H9 (cell line): ENCODE results near the gene TSTD2. TPM values are rescaled to one million over a fixed set of nuclear protein-coding genes. Genes with fewer than 3 reads are reported as not detected.

Source experiments
- DNase-seq: peaks from one replicate; pipeline ENCODE4 v3.0.0-alpha.2; 2017
- H2AFZ ChIP-seq: one replicate; pipeline ENCODE4 v1.6.1; 2013; ENCODE audit warnings: mild to moderate bottlenecking, low read length, control low read depth, moderate library complexity
- H2AK5ac ChIP-seq: 2 replicates; pipeline ENCODE4 v1.6.1; 2013; ENCODE audit warnings: low read length, control low read depth, mixed read lengths; ENCODE audit not compliant: insufficient read length
- H2BK120ac ChIP-seq: one replicate; pipeline ENCODE4 v1.6.1; 2013; ENCODE audit warnings: low read depth, mild to moderate bottlenecking, low read length, control low read depth, inconsistent platforms; ENCODE audit not compliant: poor library complexity, severe bottlenecking
- H2BK12ac ChIP-seq: 2 replicates; pipeline ENCODE4 v1.6.1; 2013; ENCODE audit warnings: low read length, control low read depth, mixed read lengths, low read depth; ENCODE audit not compliant: insufficient read length
- H2BK15ac ChIP-seq: 2 replicates; pipeline ENCODE4 v1.6.1; 2013; ENCODE audit warnings: low read depth, low read length, control low read depth
- H2BK20ac ChIP-seq: one replicate; pipeline ENCODE4 v1.6.1; 2013; ENCODE audit warnings: low read depth, mild to moderate bottlenecking, low read length, control low read depth, inconsistent platforms; ENCODE audit not compliant: poor library complexity, severe bottlenecking
- H2BK5ac ChIP-seq: 2 replicates; pipeline ENCODE4 v1.6.1; 2013; ENCODE audit warnings: low read length, control low read depth, mixed read lengths; ENCODE audit not compliant: insufficient read length
- H3K14ac ChIP-seq: 2 replicates; pipeline ENCODE4 v1.6.1; 2013; ENCODE audit warnings: low read length, control low read depth; ENCODE audit not compliant: insufficient read depth
- H3K18ac ChIP-seq: 2 replicates; pipeline ENCODE4 v1.6.1; 2013; ENCODE audit warnings: low read depth, mild to moderate bottlenecking, mixed read lengths, low read length, control low read depth; ENCODE audit not compliant: insufficient read length
- H3K23ac ChIP-seq: 2 replicates; pipeline ENCODE4 v1.6.1; 2013; ENCODE audit warnings: low read length, control low read depth, mixed read lengths, low read depth; ENCODE audit not compliant: insufficient read length
- H3K23me2 ChIP-seq: 2 replicates; pipeline ENCODE4 v1.6.1; 2013; ENCODE audit warnings: low read depth, mild to moderate bottlenecking, mixed read lengths, low read length, control low read depth; ENCODE audit not compliant: insufficient read length, poor library complexity, severe bottlenecking
- H3K27ac ChIP-seq: 2 replicates; pipeline ENCODE4 v1.5.1; 2013; ENCODE audit warnings: low read length, control low read depth, mixed read lengths, low read depth; ENCODE audit not compliant: insufficient read length
- H3K27me3 ChIP-seq: 2 replicates; pipeline ENCODE4 v1.6.1; 2013; ENCODE audit warnings: low read length, control low read depth, inconsistent platforms; ENCODE audit not compliant: insufficient read depth
- H3K4ac ChIP-seq: 2 replicates; pipeline ENCODE4 v1.6.1; 2013; ENCODE audit warnings: low read depth, mild to moderate bottlenecking, control low read depth, inconsistent platforms, low read length, moderate library complexity
- H3K4me1 ChIP-seq: 2 replicates; pipeline ENCODE4 v1.6.1; 2013; ENCODE audit warnings: low read length, control low read depth, inconsistent platforms; ENCODE audit not compliant: insufficient read depth
- H3K4me2 ChIP-seq: 2 replicates; pipeline ENCODE4 v1.6.1; 2013; ENCODE audit warnings: low read length, control low read depth, mixed read lengths; ENCODE audit not compliant: insufficient read length, insufficient read depth
- H3K56ac ChIP-seq: 2 replicates; pipeline ENCODE4 v1.6.1; 2013; ENCODE audit warnings: low read depth, mild to moderate bottlenecking, mixed read lengths, low read length, control low read depth; ENCODE audit not compliant: insufficient read length
- H3K79me1 ChIP-seq: 2 replicates; pipeline ENCODE4 v1.6.1; 2013; ENCODE audit warnings: low read depth, mild to moderate bottlenecking, moderate library complexity, low read length, control low read depth, inconsistent platforms; ENCODE audit not compliant: insufficient read depth, poor library complexity, severe bottlenecking
- H3K79me2 ChIP-seq: 2 replicates; pipeline ENCODE4 v1.6.1; 2013; ENCODE audit warnings: low read length, control low read depth, inconsistent platforms; ENCODE audit not compliant: insufficient read depth
- H3K9ac ChIP-seq: 2 replicates; pipeline ENCODE4 v1.6.1; 2013; ENCODE audit warnings: low read length, control low read depth, mixed read lengths; ENCODE audit not compliant: insufficient read length; ENCODE audit errors: extremely low read depth
- H3K9me3 ChIP-seq: one replicate; pipeline ENCODE4 v1.6.1; 2013; ENCODE audit warnings: low read depth, low read length, inconsistent platforms; ENCODE audit not compliant: control insufficient read depth
- H3T11ph ChIP-seq: one replicate; pipeline ENCODE4 v1.6.1; 2013; ENCODE audit warnings: mild to moderate bottlenecking, low read length, control low read depth, inconsistent platforms
- H4K20me1 ChIP-seq: one replicate; pipeline ENCODE4 v1.6.1; 2013; ENCODE audit not compliant: control insufficient read depth, insufficient read length, insufficient read depth
- H4K5ac ChIP-seq: 2 replicates; pipeline ENCODE4 v1.6.1; 2013; ENCODE audit warnings: low read depth, mild to moderate bottlenecking, mixed read lengths, low read length, control low read depth; ENCODE audit not compliant: insufficient read length
- H4K8ac ChIP-seq: replicated peaks from 2 replicates; pipeline ENCODE4 v1.6.1; 2013; ENCODE audit warnings: low read length, control low read depth, mixed read lengths, low read depth; ENCODE audit not compliant: insufficient read length
- H4K91ac ChIP-seq: 2 replicates; pipeline ENCODE4 v1.6.1; 2013; ENCODE audit warnings: low read depth, mild to moderate bottlenecking, moderate library complexity, mixed read lengths, low read length, control low read depth; ENCODE audit not compliant: insufficient read length
- H3K27ac Mint-ChIP-seq, 3 experiments: 2 replicates in 2 of 3; 3 replicates in 1 of 3; pipeline ENCODE4 v1.8.0; 2020 to 2021; ENCODE audit warnings: mixed read lengths in 3 of 3, mild to moderate bottlenecking in 1 of 3, moderate library complexity in 1 of 3
- H3K27me3 Mint-ChIP-seq: 2 replicates; pipeline ENCODE4 v1.8.0; 2021; ENCODE audit warnings: low read depth, mild to moderate bottlenecking, moderate library complexity, mixed read lengths
- H3K36me3 Mint-ChIP-seq, 3 experiments: 2 replicates in 2 of 3; 3 replicates in 1 of 3; pipeline ENCODE4 v1.8.0; 2020 to 2021; ENCODE audit warnings: low read depth in 3 of 3, mixed read lengths in 3 of 3; ENCODE audit not compliant: insufficient read depth in 1 of 3
- H3K4me1 Mint-ChIP-seq, 2 experiments: 2 replicates each; pipeline ENCODE4 v1.8.0; 2020; ENCODE audit warnings: mixed read lengths in 2 of 2
- H3K4me3 Mint-ChIP-seq, 2 experiments: 2 replicates in 1 of 2; 3 replicates in 1 of 2; pipeline ENCODE4 v1.8.0; 2020 to 2021; ENCODE audit warnings: mild to moderate bottlenecking in 2 of 2, mixed read lengths in 2 of 2, moderate library complexity in 1 of 2
- H3K9me3 Mint-ChIP-seq, 2 experiments: 2 replicates in 1 of 2; 3 replicates in 1 of 2; pipeline ENCODE4 v1.8.0; 2020; ENCODE audit warnings: mild to moderate bottlenecking in 2 of 2, mixed read lengths in 2 of 2, moderate library complexity in 1 of 2
- WGBS: extraction: QIAGEN DNeasy Blood & Tissue Kit; methylation state at CpG from one replicate; pipeline ENCODE4 v1.1.7; 2013; ENCODE audit warnings: missing lambda C conversion rate, low lambda C conversion rate, mixed read lengths; ENCODE audit not compliant: insufficient read length; ENCODE audit errors: extremely low coverage; 5-methylcytosine and 5-hydroxymethylcytosine counted together
- total RNA-seq: library from RNA; stranded (reverse); gene quantifications from 2 replicates; pipeline ENCODE4 v1.2.1, GENCODE V29; 2021
- TF ChIP-seq, protein P1 (sequence below): fragments of 200-600 bp; sonication (generic); conservative IDR thresholded peaks from 3 replicates; pipeline ENCODE4 v1.8.0; 2021; ENCODE audit warnings: antibody characterized with exemption, mild to moderate bottlenecking

TSTD2 gene
- total RNA-seq, 1 experiment from 2014 or later, result 23.5 TPM

DNA sequence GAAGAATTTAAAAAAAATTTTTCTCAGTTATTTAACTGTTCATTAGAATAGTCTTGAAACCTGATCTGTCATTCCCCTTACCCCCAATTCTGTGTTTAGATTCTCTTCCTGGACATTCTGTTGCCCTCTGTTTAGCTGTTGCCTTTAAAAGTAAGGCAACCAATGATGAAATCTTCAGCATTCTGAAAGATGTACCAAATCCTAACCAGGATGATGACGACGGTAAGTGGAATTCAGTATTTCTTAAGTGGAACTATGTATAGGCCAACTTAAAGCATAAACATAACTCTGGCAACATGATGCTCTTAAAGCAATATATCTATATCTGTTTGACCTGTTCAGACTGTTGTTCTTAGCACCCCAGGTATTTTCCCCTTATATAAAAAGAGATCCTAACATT is 27.7 kb upstream of the TSTD2 start:
- Mint-ChIP-seq H3K36me3 (peaks cover 38 to 92% (median 86%) of the 10 kb centered on the region in 3 experiments; a peak in 6 of 7 replicates), H3K27me3 (no peaks in the 10 kb centered on the region)
- TF ChIP-seq, protein P1, sequence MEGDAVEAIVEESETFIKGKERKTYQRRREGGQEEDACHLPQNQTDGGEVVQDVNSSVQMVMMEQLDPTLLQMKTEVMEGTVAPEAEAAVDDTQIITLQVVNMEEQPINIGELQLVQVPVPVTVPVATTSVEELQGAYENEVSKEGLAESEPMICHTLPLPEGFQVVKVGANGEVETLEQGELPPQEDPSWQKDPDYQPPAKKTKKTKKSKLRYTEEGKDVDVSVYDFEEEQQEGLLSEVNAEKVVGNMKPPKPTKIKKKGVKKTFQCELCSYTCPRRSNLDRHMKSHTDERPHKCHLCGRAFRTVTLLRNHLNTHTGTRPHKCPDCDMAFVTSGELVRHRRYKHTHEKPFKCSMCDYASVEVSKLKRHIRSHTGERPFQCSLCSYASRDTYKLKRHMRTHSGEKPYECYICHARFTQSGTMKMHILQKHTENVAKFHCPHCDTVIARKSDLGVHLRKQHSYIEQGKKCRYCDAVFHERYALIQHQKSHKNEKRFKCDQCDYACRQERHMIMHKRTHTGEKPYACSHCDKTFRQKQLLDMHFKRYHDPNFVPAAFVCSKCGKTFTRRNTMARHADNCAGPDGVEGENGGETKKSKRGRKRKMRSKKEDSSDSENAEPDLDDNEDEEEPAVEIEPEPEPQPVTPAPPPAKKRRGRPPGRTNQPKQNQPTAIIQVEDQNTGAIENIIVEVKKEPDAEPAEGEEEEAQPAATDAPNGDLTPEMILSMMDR, result no peak

More for the DNA sequence above, 27.7 kb upstream of the TSTD2 start:
- Histone ChIP-seq H3K4me2 (no peak overlapping the region), H3K9ac (no peak overlapping the region), H3K14ac (no peak overlapping the region), H3K9me3 (no peaks in the 10 kb centered on the region), H2BK12ac (no peak overlapping the region), H4K5ac (no peak overlapping the region), H3K27me3 (no peaks in the 10 kb centered on the region), H3T11ph (no peak overlapping the region), H3K56ac (no peak overlapping the region), H2BK5ac (no peak overlapping the region), H3K79me2 (no peaks in the 10 kb centered on the region), H3K23ac (no peak overlapping the region), H4K91ac (no peak overlapping the region), H3K27ac (no peak overlapping the region), H3K23me2 (no peaks in the 10 kb centered on the region), H3K18ac (no peak overlapping the region), H3K79me1 (no peaks in the 10 kb centered on the region), H3K4ac (no peak overlapping the region), H3K4me1 (no peaks in the 10 kb centered on the region), H2BK20ac (no peak overlapping the region), H2BK15ac (no peak overlapping the region), H2BK120ac (no peak overlapping the region), H2AFZ (no peak overlapping the region), H4K8ac (no peak overlapping the region), H2AK5ac (no peak overlapping the region), H4K20me1 (no peaks in the 10 kb centered on the region)
- DNase-seq, result no peak
- no CpG with 5 or more reads among the region's 2 CpGs for WGBS
- Mint-ChIP-seq H3K4me1 (no peaks in the 10 kb centered on the region), H3K9me3 (no peaks in the 10 kb centered on the region), H3K4me3 (no peak overlapping the region), H3K27ac (no peak overlapping the region)
